Neural cell (in vitro differentiated cells): ENCODE measurements around the gene NRP2.

Source experiments
- CTCF ChIP-seq: fragments of 450-650 bp; IDR thresholded peaks from 2 replicates; pipeline ENCODE4 v1.5.1; 2014; ENCODE audit warnings: antibody characterized with exemption, mild to moderate bottlenecking, moderate library complexity; ENCODE audit not compliant: poor library complexity, severe bottlenecking
- EP300 ChIP-seq: fragments of 450-650 bp; conservative IDR thresholded peaks from 2 replicates; pipeline ENCODE4 v1.6.1; 2014; ENCODE audit warnings: antibody characterized with exemption, mild to moderate bottlenecking, moderate library complexity; ENCODE audit not compliant: poor library complexity, severe bottlenecking
- EZH2 ChIP-seq: fragments of 200-600, 300-800 bp; shearing (Covaris generic), sonication (generic); IDR thresholded peaks from 2 replicates; pipeline ENCODE4 v1.6.1; 2014; ENCODE audit warnings: antibody characterized with exemption, low read length, borderline replicate concordance, mild to moderate bottlenecking; ENCODE audit not compliant: insufficient read depth, poor library complexity, severe bottlenecking
- MXI1 ChIP-seq: fragments of 450-650 bp; conservative IDR thresholded peaks from 2 replicates; pipeline ENCODE4 v1.6.1; 2014; ENCODE audit warnings: antibody characterized with exemption, mild to moderate bottlenecking; ENCODE audit not compliant: poor library complexity, severe bottlenecking
- POLR2AphosphoS5 ChIP-seq: IDR thresholded peaks from 2 replicates; pipeline ENCODE4 v1.6.1; 2012
- RAD21 ChIP-seq: fragments of 450-650 bp; conservative IDR thresholded peaks from 2 replicates; pipeline ENCODE4 v1.6.1; 2014; ENCODE audit warnings: antibody characterized with exemption, mild to moderate bottlenecking, moderate library complexity
- REST ChIP-seq: IDR thresholded peaks from 2 replicates; pipeline ENCODE4 v1.6.1; 2012; ENCODE audit warnings: borderline replicate concordance
- SMC3 ChIP-seq: fragments of 450-650 bp; conservative IDR thresholded peaks from 2 replicates; pipeline ENCODE4 v1.6.1; 2014; ENCODE audit warnings: antibody characterized with exemption, mild to moderate bottlenecking, moderate library complexity; ENCODE audit not compliant: poor library complexity
- TAF1 ChIP-seq: IDR thresholded peaks from 2 replicates; pipeline ENCODE4 v1.6.1; 2012; ENCODE audit warnings: low read depth

GRCh38 chr2:205658068-205658467 lies 24.2 kb upstream of the NRP2 start:
- no peak for TF ChIP-seq EZH2
- TF ChIP-seq REST: no peak
- TF ChIP-seq CTCF: no peak
- TF ChIP-seq MXI1: no peak
- no peak for TF ChIP-seq EP300
- TF ChIP-seq RAD21: no peak
- TF ChIP-seq TAF1: no peak
- no peak for TF ChIP-seq POLR2AphosphoS5
- TF ChIP-seq SMC3: no peak
